Renal cortex interstitium (tissue), 15 donors: ENCODE data around the gene SAMD3. TPM values are rescaled to one million over a fixed set of nuclear protein-coding genes. Genes with fewer than 3 reads are reported as not detected.
"Not testable (repeated sequence)": the region's sequence is repeated elsewhere in the genome, so short reads cannot be mapped to it uniquely, and the experiment has no call there.

Experiments
- DNase-seq, 11 donors: peaks; one replicate each; pipeline ENCODE4 v3.0.0-alpha.2; 2013; ENCODE audit warnings: low read depth in 9 of 11, low spot score in 4 of 11; ENCODE audit errors: extremely low read depth in 1 of 11
- long read RNA-seq, 16 experiments: transcript quantifications; one replicate each; lab custom pipeline, GENCODE V29; 2026
- polyA plus RNA-seq, 3 donors: library from polyadenylated mRNA; unstranded; fragments of 120-200 nt; gene quantifications; one replicate each; pipeline ENCODE4 v1.2.1, GENCODE V29; 2013; ENCODE audit not compliant: insufficient read length in 3 of 3

The SAMD3 gene
- polyA plus RNA-seq: 1 to 10 TPM in 1 of 3 donors, under 1 TPM in 2; 0.80 to 1.4 (median 0.82) TPM
- long read RNA-seq, donor 1: 0 reads
- long read RNA-seq, donor 2: 0 reads
- long read RNA-seq, donor 3: 0 reads
- long read RNA-seq, donor 4: 0 reads
- long read RNA-seq, donor 5: 0 reads
- long read RNA-seq, donor 6: 0 reads
- long read RNA-seq, donor 7: 0 reads
- long read RNA-seq, donor 8: 0 reads
- long read RNA-seq, donor 9: 0 reads
- long read RNA-seq, donor 10: 0 reads
- long read RNA-seq, donor 11: 0 reads
- long read RNA-seq, donor 12: 0 reads
- long read RNA-seq, donor 13: 0 reads
- long read RNA-seq, donor 14: 0 reads
- long read RNA-seq, donor 15: 0 reads
- long read RNA-seq, donor 16: 0 reads

GRCh38 chr6:130222775-130223174 lies at the start of gene SAMD3:
SAMD3 (minus strand) TSS chr6:130222951; CDS start chr6:130215273, 7,678 bp downstream.
- no peak for DNase-seq

DNA sequence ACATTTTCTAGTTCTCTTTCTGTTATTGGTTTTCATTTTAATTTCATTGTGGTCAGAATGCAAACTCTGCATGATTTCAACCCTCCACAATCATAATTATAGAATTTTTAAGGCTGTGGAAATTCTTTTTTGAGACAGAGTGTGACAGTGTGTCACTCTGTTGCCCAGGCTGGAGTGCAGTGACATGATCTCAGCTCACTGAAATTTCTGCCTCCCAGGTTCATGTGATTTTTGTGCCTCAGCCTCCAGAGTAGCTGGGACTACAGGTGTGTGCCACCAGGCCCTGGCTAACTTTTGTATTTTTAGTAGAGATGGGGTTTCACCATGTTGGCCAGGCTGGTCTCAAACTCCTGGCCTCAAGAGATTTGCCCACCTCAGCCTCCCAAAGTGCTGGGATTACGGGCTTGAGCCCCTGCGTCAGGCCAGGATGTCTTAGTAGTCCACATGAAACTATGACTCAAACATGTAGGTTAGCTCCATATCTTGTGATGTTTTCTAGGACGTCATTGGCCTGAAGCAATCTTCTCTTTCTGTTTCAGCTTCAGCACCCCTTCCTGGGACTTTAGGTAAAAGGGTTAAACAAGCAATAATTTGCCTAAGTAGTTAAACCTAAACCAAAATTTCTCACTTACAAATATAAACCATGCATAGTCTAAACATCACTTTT lies 47.4 kb upstream of the SAMD3 start:
- DNase-seq: no peak

DNA sequence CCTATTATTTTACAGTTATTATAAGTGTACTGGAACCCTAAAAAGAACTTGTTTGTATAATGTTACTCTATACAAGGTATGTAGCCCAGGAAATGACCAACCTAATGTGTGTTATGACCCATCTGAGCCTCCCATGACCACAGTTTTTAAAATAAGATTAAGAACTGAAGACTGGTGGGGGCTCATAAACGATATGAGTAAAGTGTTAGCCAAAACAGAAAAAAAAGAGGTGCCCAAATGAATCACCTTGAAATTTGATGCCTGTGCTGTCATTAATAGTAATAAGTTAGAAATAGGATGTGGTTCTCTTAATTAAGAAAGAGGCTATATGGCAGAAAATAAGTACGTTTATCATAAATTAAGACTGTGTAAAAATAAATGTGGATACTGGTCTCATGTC lies 42.8 kb upstream of the SAMD3 start:
- DNase-seq: not testable (repeated sequence)

- DNase-seq: no peak
Observed at GRCh38 chr6:130262008-130262407, 39.3 kb upstream of the SAMD3 start.

- not testable (repeated sequence) for DNase-seq
Observed at GRCh38 chr6:130261558-130261957, 38.8 kb upstream of the SAMD3 start.

DNA sequence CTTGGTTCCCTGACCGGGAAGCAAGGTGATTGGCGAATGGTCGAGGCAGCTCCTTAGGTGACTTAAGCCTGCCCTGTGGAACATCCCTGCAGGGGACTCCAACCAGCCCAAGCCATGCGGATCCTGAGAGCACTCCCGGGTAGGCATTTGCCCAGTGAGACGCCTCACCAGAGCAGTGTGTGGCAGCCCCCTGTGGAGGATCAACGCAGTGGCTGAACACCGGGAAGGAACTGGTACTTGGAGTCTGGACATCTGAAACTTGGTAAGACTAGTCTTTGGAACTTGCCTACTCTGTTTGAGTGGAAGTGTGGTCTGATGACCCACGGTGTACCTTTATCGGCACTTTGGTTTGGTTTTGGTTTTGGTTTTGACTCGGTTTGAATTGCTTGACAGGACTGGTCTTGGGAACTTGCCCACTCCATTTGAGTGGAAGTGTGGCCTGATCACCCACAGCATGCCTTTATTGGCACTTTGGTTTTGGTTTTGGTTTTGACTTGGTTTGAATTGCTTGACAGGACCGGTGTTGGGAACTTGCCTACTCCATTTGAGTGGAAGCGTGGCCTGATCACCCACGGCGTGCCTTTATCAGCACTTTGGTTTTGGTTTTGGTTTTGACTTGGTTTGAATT lies 38.0 kb upstream of the SAMD3 start:
- not testable (repeated sequence) for DNase-seq

DNA sequence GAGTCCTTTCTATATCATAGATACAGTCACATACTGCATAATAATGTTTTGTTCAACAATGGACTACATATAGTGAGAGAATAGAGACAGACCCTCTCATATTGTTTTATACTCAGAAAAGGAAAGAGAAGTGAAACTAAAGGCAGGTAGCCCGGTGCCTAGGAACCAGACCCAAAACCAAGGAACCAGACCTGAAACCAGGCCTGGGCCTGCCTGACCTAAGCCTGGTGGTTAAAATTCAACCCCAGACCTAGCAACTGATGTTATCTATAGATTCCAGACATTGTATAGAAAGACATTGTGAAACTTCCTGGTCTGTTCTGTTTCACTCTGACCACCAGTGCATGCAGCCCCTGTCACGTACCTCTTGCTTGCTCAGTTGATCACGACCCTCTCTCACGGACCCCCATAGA lies 37.3 kb upstream of the SAMD3 start:
- DNase-seq: not testable (repeated sequence)

- DNase-seq: no peak
Observed at GRCh38 chr6:130259557-130259956, 36.8 kb upstream of the SAMD3 start.

GRCh38 chr6:130259140-130259539 lies 36.4 kb upstream of the SAMD3 start:
- DNase-seq: no peak

GRCh38 chr6:130252527-130253237 lies 29.9 kb upstream of the SAMD3 start:
- DNase-seq: no peak

DNA sequence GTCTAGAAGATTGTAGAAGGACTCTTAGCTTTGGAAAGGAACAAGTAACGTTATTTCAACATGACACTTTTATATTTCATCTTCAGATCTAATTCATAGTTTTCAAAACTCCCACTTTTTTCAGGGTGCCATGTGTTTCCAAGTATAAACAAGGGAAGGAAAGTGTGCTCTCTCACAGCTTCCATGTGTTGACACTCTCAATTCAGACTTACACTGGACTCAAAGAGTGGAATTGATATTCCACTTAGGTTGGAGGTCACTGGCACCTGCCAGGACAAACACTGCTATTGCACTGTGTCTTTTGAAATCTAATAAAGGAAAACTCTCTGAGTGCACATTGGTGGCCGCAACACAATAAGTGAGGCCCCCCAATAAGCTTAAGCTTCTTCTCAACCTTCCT lies 22.5 kb upstream of the SAMD3 start:
- DNase-seq: no peak

DNA sequence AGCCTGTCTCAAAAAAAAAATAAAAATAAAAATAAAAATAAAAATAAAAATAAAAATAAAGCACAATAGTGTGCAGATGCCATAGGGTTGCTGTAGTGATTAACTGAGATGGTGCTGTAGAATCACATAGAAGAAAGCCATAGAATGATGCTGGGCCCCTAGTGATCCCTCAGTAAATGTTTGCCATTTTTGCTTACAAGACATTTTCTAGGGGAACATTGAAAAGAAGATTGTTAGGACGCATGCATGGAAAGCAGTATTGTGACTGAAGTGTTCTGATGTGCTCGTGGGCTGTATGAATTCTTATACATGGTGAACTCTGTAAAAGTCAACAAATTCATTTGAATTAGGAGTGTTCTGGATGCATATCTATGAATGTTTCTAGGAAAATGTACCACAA lies 22.0 kb upstream of the SAMD3 start:
- no peak for DNase-seq

- DNase-seq: no peak
Observed at GRCh38 chr6:130240232-130240631, 17.5 kb upstream of the SAMD3 start.

DNA sequence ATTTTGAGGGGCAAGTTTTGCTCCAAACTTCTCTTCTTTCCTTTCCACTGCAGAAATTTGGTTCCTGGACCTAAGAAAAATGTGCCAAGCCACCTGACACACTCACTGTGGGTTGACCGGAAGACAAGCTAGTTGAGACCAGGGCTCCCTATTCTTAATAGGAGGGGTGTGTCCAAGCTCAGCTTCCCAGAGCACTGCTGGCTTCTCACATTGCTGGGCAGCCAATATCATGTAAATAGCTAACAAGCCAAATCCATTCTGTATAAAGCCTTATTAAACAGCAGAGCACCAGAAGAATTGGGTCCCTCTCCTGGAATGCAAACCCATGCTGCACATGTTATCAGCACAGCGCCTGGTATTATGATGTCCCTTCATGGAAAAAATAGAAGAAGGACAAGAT lies 17.0 kb upstream of the SAMD3 start:
- no peak for DNase-seq

DNA sequence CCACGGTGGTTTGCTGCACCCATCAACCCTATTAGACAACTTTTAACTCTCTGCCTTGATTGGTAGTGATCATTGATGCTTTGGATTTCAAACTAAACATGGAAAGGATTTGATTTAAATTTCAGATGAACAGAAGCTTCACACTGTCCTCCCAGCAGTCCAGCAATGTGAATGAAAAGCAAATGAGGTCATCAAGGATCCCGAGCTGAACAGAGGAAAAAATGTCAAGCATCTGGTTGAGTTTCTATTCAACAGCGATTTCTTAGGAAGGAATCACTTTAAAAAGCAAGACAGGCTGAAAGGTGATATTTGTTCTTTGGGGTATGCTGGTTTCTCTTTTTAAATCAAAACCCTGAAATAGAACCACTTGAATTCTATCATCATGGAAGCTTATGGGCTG lies 10.6 kb upstream of the SAMD3 start:
- no peak for DNase-seq

- DNase-seq: not testable (repeated sequence)
Observed at GRCh38 chr6:130230531-130230930, 7.8 kb upstream of the SAMD3 start.

GRCh38 chr6:130229645-130230044 lies 6.9 kb upstream of the SAMD3 start:
- no peak for DNase-seq

GRCh38 chr6:130223508-130223907 lies 757 bp upstream of the SAMD3 start:
- no peak for DNase-seq

DNA sequence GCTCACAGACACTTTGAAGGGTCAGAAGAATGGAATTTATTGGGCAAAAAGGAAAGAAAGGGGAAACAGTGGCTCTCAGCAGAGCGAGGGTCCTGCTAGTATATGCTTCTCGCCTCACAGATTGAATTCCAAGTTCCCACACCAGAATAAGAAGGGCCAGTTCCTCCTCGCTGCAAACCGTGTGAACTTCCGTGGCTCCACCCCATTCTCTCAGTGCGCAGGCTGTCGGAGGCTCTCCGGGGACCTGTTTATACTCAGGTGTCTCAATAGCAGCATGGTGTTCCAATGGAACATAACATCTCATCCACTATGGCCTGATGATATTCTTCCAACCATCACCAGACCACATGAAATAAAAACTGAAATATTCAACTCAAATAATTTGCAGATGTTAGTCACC lies 4.6 kb downstream of the SAMD3 start:
- DNase-seq: no peak

DNA sequence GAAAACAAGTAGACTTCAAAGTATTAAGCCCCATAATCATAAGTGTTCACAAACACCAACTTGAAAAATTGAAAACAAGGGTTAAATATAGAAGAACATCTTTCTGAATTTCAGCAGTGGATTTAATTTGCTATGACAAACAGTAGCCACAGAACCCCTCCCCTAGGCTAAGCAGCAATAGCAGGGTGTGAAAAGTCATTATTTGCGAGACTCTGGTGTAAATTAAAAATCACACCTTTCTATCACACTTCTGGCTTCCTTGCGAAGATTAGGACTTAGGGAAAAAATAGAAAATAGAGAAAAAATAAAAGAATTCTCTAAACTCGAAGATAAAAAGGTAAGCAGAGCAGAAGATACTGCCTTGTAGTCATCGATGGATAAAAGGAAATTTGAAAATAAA lies 6.1 kb downstream of the SAMD3 start:
- DNase-seq: no peak
